K562 (cell line): ENCODE measurements around the gene ENDOD1. TPM values are rescaled to one million over a fixed set of nuclear protein-coding genes. Genes with fewer than 3 reads are reported as not detected.

Source experiments
- ATAC-seq: fragments of 200-7000 bp; cut with Tn5 transposase; 3 replicates; pipeline ENCODE4 v1.9.1; 2020; ENCODE audit warnings: moderate library complexity
- BruUV-seq: library from RNA; stranded (reverse); fragments of 400-500 nt; replicated peaks from 2 replicates; lab custom pipeline; 2021; lab: Mats Ljungman, UMichigan
- CTCF ChIA-PET: fragments of 300-600 bp; formaldehyde crosslinking; extraction: SDS; loops from one replicate; lab custom pipeline; 2021; ENCODE audit warnings: low intra/inter-chr PET ratio; lab: Yijun Ruan, JAX
- POLR2A ChIA-PET: fragments of 300-600, 350-650 bp; sonication (Branson Sonifier 250); formaldehyde crosslinking; extraction: SDS; loops from one replicate; lab custom pipeline; 2021; ENCODE audit warnings: antibody characterized with exemption, inconsistent platforms; lab: Yijun Ruan, JAX
- DNase-seq, 4 experiments: peaks; one replicate each; pipeline versions ENCODE4 v3.0.0 to v3.0.0-alpha.2; 2011 to 2018; ENCODE audit warnings: low spot score in 3 of 4, mixed read lengths in 3 of 4; ENCODE audit errors: extremely low read depth in 1 of 4
- FAIRE-seq: peaks from 2 replicates; lab custom pipeline; 2011; peaks lifted over from hg19 to GRCh38; lab: Jason Lieb, UNC
- H2AFZ ChIP-seq: 2 replicates; pipeline ENCODE4 v1.6.0; 2011; ENCODE audit warnings: low read depth, low read length, control low read depth, inconsistent platforms
- H3K27ac ChIP-seq: fragments of 200-600 bp; 3 replicates; pipeline ENCODE4 v1.8.0; 2011; ENCODE audit warnings: low read depth, mild to moderate bottlenecking, control low read depth, inconsistent platforms, low read length, moderate library complexity, mixed read lengths; ENCODE audit errors: extremely low read depth
- H3K27me3 ChIP-seq, 2 experiments: fragments of 300-600 bp in 1 of 2; 2 replicates in 1 of 2; 3 replicates in 1 of 2; pipeline versions ENCODE4 v1.6.0 to v1.8.0; 2011; ENCODE audit warnings: inconsistent platforms in 2 of 2, low read length in 2 of 2, mild to moderate bottlenecking in 1 of 2, mixed read lengths in 1 of 2, moderate library complexity in 1 of 2; ENCODE audit not compliant: control insufficient read depth in 2 of 2, insufficient read depth in 2 of 2
- H3K36me3 ChIP-seq: fragments of 300-600 bp; 3 replicates; pipeline ENCODE4 v1.8.0; 2011; ENCODE audit warnings: mild to moderate bottlenecking, low read length, inconsistent platforms; ENCODE audit not compliant: control insufficient read depth, insufficient read depth
- H3K4me1 ChIP-seq, 2 experiments: fragments of 200-600 bp in 1 of 2; replicated peaks in 1 of 2; 2 replicates in 1 of 2; 3 replicates in 1 of 2; pipeline versions ENCODE4 v1.5.1 to v1.8.0; 2011; ENCODE audit warnings: inconsistent platforms in 2 of 2, low read length in 2 of 2, mild to moderate bottlenecking in 1 of 2, mixed read lengths in 1 of 2, moderate library complexity in 1 of 2; ENCODE audit not compliant: control insufficient read depth in 2 of 2, insufficient read depth in 2 of 2
- H3K4me2 ChIP-seq: 2 replicates; pipeline ENCODE4 v1.6.1; 2011; ENCODE audit warnings: low read length, control low read depth, inconsistent platforms, mixed read lengths; ENCODE audit not compliant: insufficient read depth
- H3K4me3 ChIP-seq: fragments of 200-600 bp; sonication (generic), shearing (Covaris generic); 2 replicates; pipeline ENCODE4 v1.5.1; 2016; ENCODE audit warnings: control low read depth, inconsistent platforms
- H3K79me2 ChIP-seq: fragments of 200-600 bp; 3 replicates; pipeline ENCODE4 v1.8.0; 2011; ENCODE audit warnings: low read length, inconsistent platforms; ENCODE audit not compliant: control insufficient read depth, insufficient read depth
- H3K9ac ChIP-seq, 2 experiments: 2 replicates each; pipeline versions ENCODE4 v1.6.0 to v1.6.1; 2011; ENCODE audit warnings: low read depth in 2 of 2, low read length in 2 of 2, control low read depth in 1 of 2, inconsistent platforms in 1 of 2, mild to moderate bottlenecking in 1 of 2, mixed read lengths in 1 of 2; ENCODE audit not compliant: insufficient read depth in 1 of 2
- H3K9me1 ChIP-seq: one replicate; pipeline ENCODE4 v1.6.0; 2011; ENCODE audit warnings: inconsistent platforms, mild to moderate bottlenecking, low read length, moderate library complexity; ENCODE audit not compliant: control insufficient read depth, insufficient read depth
- H3K9me3 ChIP-seq: replicated peaks from 2 replicates; pipeline ENCODE4 v1.5.1; 2011; ENCODE audit warnings: low read depth, low read length, inconsistent platforms; ENCODE audit not compliant: control insufficient read depth, insufficient read depth
- H4K20me1 ChIP-seq: replicated peaks from 2 replicates; pipeline ENCODE4 v1.6.1; 2011; ENCODE audit warnings: low read length, inconsistent platforms, mixed read lengths; ENCODE audit not compliant: control insufficient read depth, insufficient read depth
- FIP1L1 ChIP-seq: fragments of 200-400 bp; formaldehyde crosslinking; IDR thresholded peaks from 2 replicates; pipeline ENCODE4 v1.6.1; 2018; ENCODE audit warnings: mild to moderate bottlenecking, low read depth, low read length; ENCODE audit not compliant: poor library complexity, severe bottlenecking
- FOXK1 ChIP-seq: sonication (generic); formaldehyde crosslinking; IDR thresholded peaks from 2 replicates; pipeline ENCODE4 v1.8.0; 2022; ENCODE audit warnings: missing genetic modification reagents, mild to moderate bottlenecking, borderline replicate concordance
- GTF2B ChIP-seq: IDR thresholded peaks from 2 replicates; pipeline ENCODE4 v1.6.1; 2011; ENCODE audit not compliant: insufficient read length; ENCODE audit errors: extremely low read depth
- MEIS2 ChIP-seq: fragments of 450-650 bp; IDR thresholded peaks from 2 replicates; pipeline ENCODE4 v1.6.1; 2014; ENCODE audit warnings: mild to moderate bottlenecking; ENCODE audit not compliant: partially characterized antibody
- NFIX ChIP-seq: fragments of 250-450 bp; sonication (Bioruptor Pico); IDR thresholded peaks from 2 replicates; pipeline ENCODE4 v1.4.0; 2020; ENCODE audit warnings: low read depth, mild to moderate bottlenecking, moderate library complexity
- RAD51 ChIP-seq: fragments of 450-650 bp; IDR thresholded peaks from 2 replicates; pipeline ENCODE4 v1.7.1; 2016; ENCODE audit warnings: low read depth, mild to moderate bottlenecking, borderline replicate concordance
- TFE3 ChIP-seq: fragments of 450-650 bp; formaldehyde crosslinking; IDR thresholded peaks from 2 replicates; pipeline ENCODE4 v1.4.0; 2020; ENCODE audit warnings: mild to moderate bottlenecking, mixed read lengths
- TOE1 ChIP-seq, 2 experiments: fragments of 450-650 bp in 1 of 2; sonication (generic) in 1 of 2; formaldehyde crosslinking in 1 of 2; IDR thresholded peaks; 2 replicates each; pipeline versions ENCODE4 v1.7.1 to v1.8.0; 2016 to 2022; ENCODE audit warnings: borderline replicate concordance in 2 of 2, mild to moderate bottlenecking in 2 of 2, antibody characterized with exemption in 1 of 2, inconsistent platforms in 1 of 2, low read depth in 1 of 2, missing genetic modification reagents in 1 of 2, moderate library complexity in 1 of 2
- ZKSCAN3 ChIP-seq: fragments of 250-450 bp; sonication (Bioruptor Pico); IDR thresholded peaks from 2 replicates; pipeline ENCODE4 v1.4.0; 2020
- ZNF143 ChIP-seq: sonication (generic); formaldehyde crosslinking; IDR thresholded peaks from 2 replicates; pipeline ENCODE4 v1.9.0; 2022; ENCODE audit warnings: mild to moderate bottlenecking, missing genetic modification reagents
- WGBS: fragments of 100-300 bp; shearing (Covaris generic); methylation state at CpG from one replicate; pipeline ENCODE4 v1.1.6; 2016; ENCODE audit warnings: low coverage, mixed read lengths; ENCODE audit not compliant: insufficient coverage; ENCODE audit errors: missing lambda C conversion rate; 5-methylcytosine and 5-hydroxymethylcytosine counted together
- in situ Hi-C: fragments of 300-500 bp; cut with MboI; formaldehyde crosslinking; loops from 4 replicates; pipeline ENCODE4 v1.15.0; 2018; ENCODE audit warnings: inconsistent platforms, mixed read lengths
- intact Hi-C: fragments of 100-400 bp; cut with micrococcal nuclease; formaldehyde crosslinking; loops from 2 replicates; pipeline ENCODE4 v1.14.2; 2022
- polyA plus RNA-seq, 8 experiments: library from polyadenylated mRNA; depleted of rRNA in 4 of 8; stranded (reverse) in 5 of 8; unstranded in 3 of 8; fragments of >200 nt; fragmentation: Nextera tagmentation in 2 of 8; fragmentation: Illumina TruSeq in 1 of 8; extraction: Ambion mirVana in 2 of 8; extraction: Trizol in 1 of 8; gene quantifications; 2 replicates each; pipeline versions ENCODE4 v1.2.1 to v1.2.3, GENCODE V29; 2011 to 2014; ENCODE audit warnings: inconsistent platforms in 1 of 8, missing spikeins in 1 of 8
- total RNA-seq, 7 experiments: library from RNA; depleted of rRNA in 6 of 7; stranded (reverse); fragments of >200 nt in 6 of 7; fragmentation: Illumina TruSeq in 2 of 7; extraction: Trizol in 2 of 7; gene quantifications; 2 replicates each; pipeline versions ENCODE4 v1.2.1 to v1.2.3, GENCODE V29; 2011 to 2021; ENCODE audit warnings: low replicate concordance in 1 of 7

ENDOD1 gene
- total and polyA plus RNA-seq, 9 of the 15 experiments (the other 6 are each of a cell fraction or from before 2014, with no cell fraction given): 4.2 to 11.8 (median 9.3) TPM

GRCh38 chr11:95153857-95154246 lies 64.2 kb downstream of the ENDOD1 start:
- Histone ChIP-seq H3K4me3 (no peak overlapping the region), H3K9me1 (no peaks in the 10 kb centered on the region), H3K27me3 (no peaks in the 10 kb centered on the region), H3K4me2 (peak overlapping the region; percentile 83), H3K9ac (peak overlapping the region in 1 of 2 experiments; percentile 42; a peak in 1 of 4 replicates), H3K9me3 (peaks cover 2% of the 10 kb centered on the region; the same call in 1 of the 2 replicates)
- ATAC-seq (no peak; the same call in 2 of the 3 replicates), DNase-seq (no peak)
- 42% methylated on average over 1 of the region's 1 CpG for WGBS
- POLR2A ChIA-PET: interaction anchor here (0.6 to 2.5 kb wide), 7 partner anchors 9 to 636 kb away, joined by 3 to 10 read pairs (median 3); partner anchors contain the start of gene FAM76B
- intact Hi-C loops: loop anchor here (1.0 to 10.0 kb wide), 7 partner anchors 77 to 1273 kb away; partner anchors contain the start of gene SESN3
- CTCF ChIA-PET: interaction anchor here (1.3 to 1.8 kb wide), 3 partner anchors 85 to 611 kb away, joined by 5 to 8 read pairs (median 7); no protein-coding TSS in a partner anchor
- TF ChIP-seq FOXK1 (CRISPR knock-in tag): no peak
- TF ChIP-seq TFE3 (CRISPR knock-in tag): peak; percentile 94
- TF ChIP-seq ZNF143 (CRISPR knock-in tag): no peak
- TF ChIP-seq ZKSCAN3 (CRISPR knock-in tag): no peak
- no peak for TF ChIP-seq GTF2B
- TF ChIP-seq MEIS2: peak; percentile 2
- TF ChIP-seq TOE1 (IDR thresholded peaks at IDR 0.05; ENCODE audit: borderline replicate concordance): peak; percentile 69; the same call in 1 of the 2 replicates
- no peak for TF ChIP-seq TOE1 (CRISPR knock-in tag; IDR thresholded peaks at IDR 0.05; ENCODE audit: borderline replicate concordance, low read depth)
- TF ChIP-seq RAD51: peak; percentile 31; the same call in 1 of the 2 replicates
- TF ChIP-seq NFIX (CRISPR knock-in tag): no peak
- no peak for TF ChIP-seq FIP1L1
- TF ChIP-seq, all 486 proteins: peak for 4
- Histone ChIP-seq H2AFZ (peak overlapping the region; percentile 52), H3K27ac (peak overlapping the region; percentile 51; the same call in 1 of the 3 replicates), H3K36me3 (no peaks in the 10 kb centered on the region), H3K4me1 (peaks cover 24 to 39% of the 10 kb centered on the region in 2 experiments; a peak in 4 of 5 replicates), H4K20me1 (no peaks in the 10 kb centered on the region), H3K79me2 (no peaks in the 10 kb centered on the region)
- FAIRE-seq: no peak
- in situ Hi-C loops: loop anchor here (10.0 kb wide), 1 partner anchor 151 kb away; no protein-coding TSS in a partner anchor
- no TSS peak for BruUV-seq
